Stimulated activated CD8-positive, alpha-beta memory T cell treated with anti-CD3 and anti-CD28 coated beads, Interleukin-7, amount 100 ng/mL, for 4 hours (primary cell): ENCODE measurements around the gene PPP1R17.

Experiments used
- DNase-seq, 2 donors: peaks; one replicate each; pipeline ENCODE4 v3.0.0-alpha.2; 2020; ENCODE audit warnings: low read depth in 2 of 2

PPP1R17 gene

DNA sequence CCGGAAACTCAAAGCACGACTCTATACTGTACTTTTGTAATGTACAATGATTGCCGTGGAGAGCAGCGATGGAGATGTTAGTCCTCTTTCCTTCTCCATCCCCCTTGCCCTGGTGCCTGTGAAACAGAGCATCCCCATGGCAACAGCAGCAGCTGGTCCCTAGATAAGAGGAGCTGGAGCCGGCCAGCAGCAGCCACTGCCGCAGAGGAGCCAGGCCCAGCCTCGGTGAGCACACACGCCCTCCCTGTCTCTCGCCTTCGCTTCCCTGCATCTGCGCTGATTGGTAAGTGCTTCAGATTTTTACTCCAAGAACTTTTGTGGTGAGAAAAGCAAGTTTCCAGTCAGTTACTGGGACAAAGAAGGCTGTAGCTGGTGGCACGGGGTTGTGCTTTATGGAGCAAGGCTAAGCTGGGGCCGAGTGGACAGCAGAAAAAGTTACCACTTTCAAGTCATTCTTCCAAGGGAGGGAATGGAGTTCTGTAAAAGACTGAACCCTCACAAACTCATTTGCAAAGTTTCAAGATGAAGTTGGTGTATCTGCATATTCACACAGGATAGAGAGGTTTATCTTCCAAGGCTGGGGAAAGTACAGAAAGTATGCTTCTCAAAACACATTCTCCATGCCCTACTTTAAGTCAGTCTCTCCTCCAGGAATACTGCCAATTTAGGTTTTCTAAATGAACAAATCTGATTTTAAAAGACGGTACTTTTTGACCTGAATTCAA lies at the start of gene PPP1R17:
Gene PPP1R17, plus strand, starts transcription at position 192 of the 725 bp plus-strand sequence. CDS start 5,227 bp downstream, outside the sequence.
- no peak for DNase-seq

DNA sequence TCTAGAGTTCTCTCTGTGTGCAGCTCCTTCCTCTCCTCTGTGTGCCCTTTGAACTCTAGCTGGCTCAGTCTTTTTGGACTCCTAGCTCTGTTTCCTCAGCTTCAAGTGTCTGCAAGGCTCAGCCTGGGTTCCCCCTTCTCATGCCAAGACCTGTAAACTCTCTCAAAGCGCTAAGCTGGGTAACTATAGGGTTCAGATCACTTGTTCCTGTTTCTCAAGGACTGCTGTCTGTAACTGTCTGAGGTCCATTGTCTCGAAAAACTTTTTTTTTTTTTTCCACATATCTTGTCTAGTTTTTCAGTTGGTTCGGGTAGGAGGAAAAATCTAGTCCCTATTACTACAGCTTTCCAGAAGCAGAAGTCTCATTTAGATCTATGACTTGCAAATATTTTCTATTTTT lies 46.6 kb upstream of the PPP1R17 start:
- no peak for DNase-seq

DNA sequence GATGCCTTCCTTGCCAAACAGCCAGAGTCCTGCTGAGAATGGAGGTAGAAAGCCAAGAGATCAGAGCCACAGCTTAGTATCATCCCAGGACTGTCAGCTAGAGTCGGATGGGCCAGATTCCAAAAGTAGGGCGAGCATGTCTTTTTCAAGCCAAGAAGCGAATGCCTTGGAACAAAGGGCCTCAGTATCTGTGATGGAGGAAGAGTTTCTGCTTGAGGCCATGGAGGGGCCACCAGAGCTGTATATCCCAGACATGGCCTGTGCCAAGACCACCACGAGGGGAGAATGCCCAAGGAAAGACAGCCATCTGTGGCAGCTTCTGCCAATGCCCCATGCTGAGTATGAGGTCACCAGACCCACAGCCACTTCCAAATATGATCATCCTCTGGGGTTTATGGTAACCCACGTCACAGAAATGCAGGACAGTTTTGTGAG lies 44.3 kb upstream of the PPP1R17 start:
- no peak for DNase-seq

DNA sequence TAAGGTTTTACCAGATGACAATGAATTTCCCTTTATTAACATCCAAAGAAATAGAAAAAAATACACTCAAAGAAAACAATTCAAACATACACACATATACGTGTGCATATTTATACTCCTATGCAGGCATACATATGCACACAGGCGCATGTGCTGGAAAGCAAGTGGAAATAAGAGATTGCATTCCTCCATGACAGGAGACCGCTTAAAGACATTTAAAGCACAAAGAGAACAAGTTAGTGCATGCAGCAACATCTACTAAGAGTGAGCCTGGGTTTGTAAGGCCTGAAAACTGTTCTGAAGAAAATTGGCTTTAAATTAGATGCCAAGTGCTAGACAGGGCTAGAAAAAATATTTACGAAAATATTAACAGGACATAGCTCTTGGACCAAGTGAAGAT lies 40.1 kb upstream of the PPP1R17 start:
- DNase-seq, result no peak

DNA sequence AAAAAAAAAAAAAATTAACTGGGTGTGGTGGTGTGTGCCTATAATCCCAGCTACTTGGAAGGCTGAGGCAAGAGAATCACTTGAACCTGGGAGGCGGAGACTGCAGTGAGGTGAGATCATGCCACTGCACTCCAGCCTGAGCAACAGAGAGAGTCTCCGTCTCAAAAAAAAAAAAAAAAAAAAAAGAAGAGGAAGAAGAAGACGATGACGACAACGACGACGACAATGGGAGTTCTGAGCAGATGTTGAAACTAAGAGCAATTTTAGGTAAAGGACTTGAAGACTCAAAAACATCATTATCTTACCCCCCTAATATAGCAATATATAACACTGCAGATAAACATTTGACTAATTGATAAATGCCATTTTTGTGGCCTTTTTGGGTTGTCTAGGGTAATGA lies 39.5 kb upstream of the PPP1R17 start:
- no peak for DNase-seq

DNA sequence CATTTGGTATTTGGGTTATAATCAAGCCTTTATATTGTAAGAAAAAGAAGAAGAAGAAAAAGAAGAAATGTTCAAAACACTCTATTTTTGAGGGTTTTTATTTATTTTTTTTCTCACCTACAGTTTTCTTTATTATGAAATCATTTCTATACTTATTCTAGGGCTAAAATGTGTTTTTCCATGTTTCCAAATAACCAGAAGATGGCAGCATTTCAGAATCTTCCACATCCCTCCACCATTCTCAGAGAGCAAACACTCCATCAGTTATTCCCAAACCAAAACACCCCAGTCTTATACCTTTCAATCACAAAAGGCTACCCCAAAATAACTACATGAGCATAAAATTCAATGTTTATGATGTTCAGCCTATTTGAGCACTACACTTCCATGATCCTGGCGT lies 38.7 kb upstream of the PPP1R17 start:
- no peak for DNase-seq

DNA sequence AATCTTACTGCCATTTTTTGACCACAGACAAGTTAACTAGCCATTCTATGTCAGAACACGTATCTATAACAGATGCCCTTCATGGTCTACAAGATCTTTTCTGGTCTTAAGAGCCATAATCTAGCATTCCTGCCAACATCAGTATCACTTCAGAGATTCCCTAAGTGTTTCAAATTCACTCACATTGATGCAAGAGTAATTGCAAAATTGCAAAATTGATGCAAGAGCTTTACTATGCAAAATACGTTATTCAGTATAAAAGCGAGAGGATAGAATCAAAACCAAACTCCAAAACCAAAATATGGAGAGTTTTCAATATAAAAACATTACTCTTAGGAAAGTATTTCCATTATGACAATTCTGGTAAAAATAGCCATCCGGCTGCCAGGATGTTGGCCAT lies 38.1 kb upstream of the PPP1R17 start:
- DNase-seq, result no peak

DNA sequence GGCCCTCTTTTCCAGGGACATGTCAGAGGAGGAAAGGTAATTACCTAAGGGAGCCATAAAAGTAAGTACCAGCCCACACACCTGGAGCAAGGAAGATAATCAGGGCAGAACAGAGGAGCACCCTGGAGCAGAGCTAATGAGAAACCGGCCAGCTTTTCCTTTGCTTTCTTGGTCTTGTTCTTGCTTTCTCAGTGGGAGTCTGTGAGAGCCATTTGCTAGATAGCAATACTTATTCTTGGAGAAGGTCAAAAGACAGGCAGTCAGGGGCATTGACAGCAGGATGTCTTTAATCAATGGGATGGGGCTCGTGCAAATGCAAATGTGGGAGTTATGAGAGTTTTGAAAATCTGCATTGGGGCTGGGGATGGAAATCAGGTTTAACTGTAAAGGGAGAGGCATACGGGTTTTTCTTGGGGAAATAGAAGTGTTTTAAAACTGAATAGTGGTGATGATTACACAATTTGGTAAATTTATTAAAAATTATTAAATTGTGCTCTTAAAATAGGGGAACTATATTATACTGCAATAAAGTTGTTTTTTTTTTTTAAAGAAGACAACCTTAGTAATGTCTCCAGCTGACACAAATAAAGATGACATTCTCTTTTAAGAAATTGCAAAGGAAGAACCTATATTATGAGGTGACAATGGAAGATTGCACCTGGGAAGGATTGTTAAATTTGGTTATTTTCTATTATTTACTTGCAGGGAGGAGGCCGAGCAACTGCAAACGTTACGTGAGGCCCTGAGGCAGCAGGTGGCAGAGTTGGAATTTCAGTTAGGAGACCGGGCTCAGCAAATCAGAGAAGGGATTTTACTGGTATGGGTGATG lies 35.6 kb upstream of the PPP1R17 start:
- no peak for DNase-seq

DNA sequence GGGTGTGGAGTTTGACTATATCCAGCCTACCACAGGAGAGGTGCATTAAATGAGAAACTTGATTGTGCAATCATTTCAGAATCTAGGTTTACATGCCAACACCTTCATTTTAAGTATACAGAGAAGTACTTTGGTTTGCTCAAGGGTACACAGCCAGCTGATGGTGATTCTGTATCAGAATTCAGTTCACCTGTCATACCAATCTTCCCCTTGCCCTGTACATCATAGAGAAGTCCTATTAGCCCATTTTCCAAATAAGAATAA lies 35.0 kb upstream of the PPP1R17 start:
- DNase-seq, result no peak

DNA sequence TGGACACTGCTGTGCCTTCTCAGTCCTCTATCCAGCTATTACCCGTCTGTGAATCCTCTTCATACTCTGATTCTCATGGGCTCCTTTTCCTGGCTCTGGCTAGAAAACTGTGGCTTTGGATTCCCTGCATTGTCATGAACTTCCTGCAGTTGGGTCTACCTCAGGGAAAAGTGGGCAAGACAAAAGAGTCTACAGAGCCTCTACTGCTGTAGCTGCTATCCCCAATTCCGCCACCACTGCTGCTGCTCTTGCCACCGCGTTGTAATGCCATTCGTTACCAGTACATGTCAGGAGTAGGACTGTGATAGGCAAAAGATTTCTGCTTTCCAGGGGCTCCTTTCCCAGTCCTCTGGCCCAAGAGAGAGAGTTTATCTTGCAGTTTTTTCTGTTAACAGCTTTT lies 23.9 kb upstream of the PPP1R17 start:
- DNase-seq, result no peak

DNA sequence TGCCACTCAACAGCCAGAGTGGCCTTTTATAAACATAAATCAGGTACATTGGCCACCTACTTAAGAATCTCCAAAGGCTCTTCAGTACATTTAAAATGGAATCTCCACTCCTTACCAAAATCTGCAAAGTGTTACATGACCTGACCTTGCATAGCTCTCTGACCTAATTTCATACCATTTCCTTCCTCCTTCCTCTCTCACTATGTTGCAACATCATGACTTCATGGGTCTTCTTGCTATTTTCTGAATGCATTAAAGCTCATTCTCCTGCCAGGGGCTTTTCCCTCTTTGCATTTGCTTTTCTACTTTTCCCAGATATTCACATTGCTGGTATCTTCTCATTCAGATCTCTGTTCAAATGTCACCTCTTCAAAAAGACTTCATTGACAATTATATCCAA lies 22.1 kb upstream of the PPP1R17 start:
- no peak for DNase-seq

DNA sequence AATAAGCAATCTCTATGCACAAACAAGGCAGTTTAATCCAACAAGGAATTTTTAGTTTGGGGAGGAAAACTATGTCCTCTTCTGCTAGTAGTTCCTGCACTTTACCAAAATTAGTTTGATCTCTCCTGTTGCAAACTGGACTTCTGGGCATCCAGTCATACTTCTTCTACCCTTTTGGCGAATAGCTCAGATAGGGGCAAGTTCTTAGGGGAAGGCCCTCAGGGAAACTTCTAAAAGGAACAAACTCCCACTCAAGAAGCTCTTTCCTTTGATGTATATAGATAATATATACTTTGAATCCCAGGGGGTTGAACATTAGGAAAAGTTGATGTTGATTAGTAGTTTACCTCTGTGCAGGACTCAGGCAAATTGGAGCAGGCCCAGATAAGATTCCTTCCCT lies 21.5 kb upstream of the PPP1R17 start:
- no peak for DNase-seq

DNA sequence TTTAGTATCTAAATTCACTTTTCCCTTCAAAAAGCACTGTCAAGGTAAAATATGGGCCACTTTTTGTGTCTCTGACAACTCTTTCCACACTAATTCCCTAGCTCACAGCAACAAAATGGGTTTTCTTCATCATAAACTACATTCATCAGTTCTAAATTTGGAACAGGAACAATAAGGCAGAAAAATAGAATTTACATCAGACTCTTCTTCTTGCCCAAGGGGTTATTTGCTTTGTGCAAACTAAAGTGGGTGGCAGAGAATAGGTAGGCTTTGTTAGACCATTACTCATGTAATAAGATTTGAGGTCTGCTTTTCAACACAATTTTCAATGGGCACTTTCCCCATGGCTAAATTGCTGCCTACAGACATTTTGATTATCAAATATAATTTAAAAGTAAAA lies 17.6 kb upstream of the PPP1R17 start:
- no peak for DNase-seq

DNA sequence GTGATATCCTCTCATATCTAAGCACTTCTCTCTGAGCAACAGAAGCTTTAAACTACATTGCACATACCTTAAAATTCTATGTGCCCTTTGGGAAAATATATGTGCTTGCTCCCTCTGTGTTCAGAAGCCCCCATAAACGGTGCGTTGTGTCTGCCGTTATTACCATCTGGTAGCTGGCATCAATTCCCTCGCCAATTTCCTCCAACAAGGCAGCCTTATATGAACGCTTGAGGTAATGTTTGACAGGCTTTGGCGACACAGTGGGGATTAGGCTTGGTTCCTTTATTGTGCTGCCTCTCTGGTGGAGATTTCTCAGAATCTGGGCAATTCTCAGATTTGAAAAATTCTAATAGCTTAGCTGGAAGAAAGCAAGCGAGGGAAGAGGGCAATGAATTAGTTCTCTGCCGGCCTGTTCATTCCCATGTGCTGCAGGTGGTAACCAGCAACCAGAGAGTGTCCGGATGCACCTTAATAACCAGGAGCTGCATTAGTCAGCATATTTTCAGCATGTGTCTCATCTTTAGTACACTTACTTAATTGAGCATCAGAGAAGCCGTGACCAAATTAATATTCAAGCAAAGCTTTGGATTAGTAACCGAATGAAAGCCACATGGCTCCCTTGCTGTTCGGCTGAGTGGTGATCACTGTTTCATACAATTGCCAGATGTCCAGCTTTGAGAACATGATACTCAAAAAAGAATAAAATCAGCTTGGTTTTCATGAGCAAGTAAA lies 7.3 kb upstream of the PPP1R17 start:
- DNase-seq, result no peak

DNA sequence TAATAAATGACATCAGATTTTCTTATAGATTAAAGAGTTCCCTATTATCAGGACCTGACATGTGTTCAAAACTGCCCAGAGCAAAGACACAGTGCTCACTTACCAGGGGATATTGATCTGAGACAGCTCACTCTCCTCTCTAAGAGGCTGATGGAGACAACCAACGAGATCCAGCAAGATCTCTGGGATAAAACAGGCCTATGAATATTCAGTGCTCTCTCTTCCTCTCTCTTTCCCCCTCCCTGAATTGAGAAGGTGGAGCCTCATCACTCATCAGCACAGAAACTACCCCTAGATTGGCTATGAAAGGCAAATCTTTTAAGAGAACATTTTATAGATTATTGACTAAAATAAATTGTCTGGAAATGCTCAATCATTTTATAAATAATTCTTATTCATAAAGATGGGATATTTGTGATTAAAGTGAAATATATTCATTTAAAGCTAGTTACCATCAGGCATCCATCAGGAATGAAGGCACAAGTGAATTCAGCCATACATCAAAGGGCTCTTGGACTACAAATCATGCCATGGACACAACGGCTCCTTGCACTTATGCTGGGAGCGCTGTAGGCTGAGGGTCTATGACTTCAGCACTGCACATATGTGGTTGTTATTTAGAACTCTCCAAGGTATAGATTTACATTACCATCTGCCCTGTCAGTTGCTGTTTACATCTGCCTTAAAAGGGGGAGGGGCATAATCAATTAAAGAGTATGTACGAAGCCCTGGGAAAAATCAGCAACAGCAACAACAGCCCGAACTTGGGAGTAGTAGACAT lies 3.4 kb upstream of the PPP1R17 start:
- no peak for DNase-seq

DNA sequence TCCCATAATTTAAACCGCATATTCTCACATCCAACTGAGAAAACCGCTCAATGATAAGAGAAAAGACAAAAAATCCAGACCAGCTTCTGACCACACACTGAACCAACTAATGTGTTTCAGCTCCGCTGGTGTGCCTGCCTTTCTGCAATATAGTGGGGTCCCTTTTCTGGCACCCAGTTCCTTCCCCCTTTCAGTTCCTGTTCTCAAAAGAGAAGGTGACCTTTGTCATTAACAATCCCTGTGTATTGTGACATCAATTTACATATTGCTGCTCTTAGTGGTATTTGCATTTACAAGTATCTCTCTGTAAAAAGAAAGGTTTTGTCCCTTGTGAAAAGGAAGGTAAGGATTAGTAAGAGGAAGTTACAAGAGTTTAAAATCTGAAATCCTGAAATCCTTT lies 1.4 kb downstream of the PPP1R17 start:
- DNase-seq, result no peak

DNA sequence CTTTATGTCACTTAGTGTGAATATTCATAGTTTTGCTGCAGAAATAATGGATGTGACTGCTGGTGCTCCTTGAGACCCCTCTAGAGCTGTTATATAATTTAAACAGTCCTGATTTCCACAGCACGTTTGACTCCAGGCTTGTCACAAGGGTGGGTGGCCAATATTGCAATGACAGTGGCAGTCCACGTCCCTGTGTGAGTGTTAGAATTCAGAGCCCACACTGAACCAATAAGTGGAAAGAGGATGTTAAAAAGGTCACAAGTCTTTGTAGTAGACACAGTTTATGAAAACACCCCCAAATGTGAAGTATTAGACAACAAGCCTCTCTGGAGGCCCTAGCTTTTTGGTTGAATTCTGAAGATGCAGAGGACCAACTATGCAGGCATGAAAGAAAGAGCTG lies 2.0 kb downstream of the PPP1R17 start:
- no peak for DNase-seq

DNA sequence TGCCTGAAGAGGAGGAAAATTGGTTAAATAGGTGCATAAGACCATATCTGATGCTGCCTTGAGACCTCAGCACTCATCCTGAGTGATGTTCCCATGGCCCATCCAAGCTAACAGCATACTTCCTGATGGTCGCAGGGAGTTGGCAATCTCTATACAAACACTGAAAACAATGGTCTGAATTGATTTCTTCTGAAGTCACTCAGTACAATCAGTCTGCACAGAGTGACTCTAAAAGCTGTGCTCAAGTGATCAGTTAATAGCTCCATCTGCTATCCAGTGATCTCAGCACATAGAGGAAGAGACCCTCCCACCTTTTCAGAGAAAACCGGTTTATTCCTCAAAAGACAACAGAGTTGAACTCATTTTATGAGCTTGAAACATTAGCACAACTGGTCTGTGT lies 3.9 kb downstream of the PPP1R17 start:
- DNase-seq, result no peak

DNA sequence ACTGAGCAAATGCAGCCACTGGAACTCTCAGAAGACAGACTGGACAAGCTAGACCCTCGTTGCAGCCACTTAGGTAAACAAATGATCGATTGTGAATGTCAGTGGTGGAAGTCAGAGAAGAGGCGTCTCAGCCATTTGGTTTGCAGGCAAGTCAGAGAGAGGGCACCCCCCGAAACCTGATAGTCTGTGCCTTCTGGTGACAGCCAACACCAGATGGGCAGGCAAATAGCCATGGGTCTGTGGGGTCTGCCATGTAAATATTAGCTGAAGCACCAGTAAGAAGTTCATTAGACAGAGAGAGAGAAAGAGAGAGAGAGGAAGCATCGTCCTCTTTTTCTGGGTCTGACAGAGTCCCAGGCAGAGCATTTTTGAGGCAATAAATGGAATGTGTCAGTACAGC lies 5.4 kb downstream of the PPP1R17 start:
- no peak for DNase-seq

DNA sequence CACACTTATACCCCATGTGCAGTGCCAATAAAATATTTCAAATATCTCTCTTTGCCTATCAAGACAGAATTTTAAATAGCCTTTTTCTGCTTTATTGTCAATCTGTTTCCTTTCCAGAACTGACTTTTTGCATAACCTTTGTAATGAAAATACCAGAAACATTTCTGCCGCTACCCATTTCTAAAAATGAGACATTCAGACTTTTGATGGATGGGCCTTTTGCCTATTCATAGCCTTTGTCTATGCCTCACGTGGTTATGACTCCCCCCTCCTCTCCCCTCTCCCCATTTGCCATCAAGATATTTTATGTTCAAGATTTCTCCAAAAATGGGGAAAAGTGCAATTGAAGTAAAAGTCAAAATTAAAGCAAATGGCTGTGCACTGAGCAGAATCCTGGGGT lies 5.9 kb downstream of the PPP1R17 start:
- no peak for DNase-seq

DNA sequence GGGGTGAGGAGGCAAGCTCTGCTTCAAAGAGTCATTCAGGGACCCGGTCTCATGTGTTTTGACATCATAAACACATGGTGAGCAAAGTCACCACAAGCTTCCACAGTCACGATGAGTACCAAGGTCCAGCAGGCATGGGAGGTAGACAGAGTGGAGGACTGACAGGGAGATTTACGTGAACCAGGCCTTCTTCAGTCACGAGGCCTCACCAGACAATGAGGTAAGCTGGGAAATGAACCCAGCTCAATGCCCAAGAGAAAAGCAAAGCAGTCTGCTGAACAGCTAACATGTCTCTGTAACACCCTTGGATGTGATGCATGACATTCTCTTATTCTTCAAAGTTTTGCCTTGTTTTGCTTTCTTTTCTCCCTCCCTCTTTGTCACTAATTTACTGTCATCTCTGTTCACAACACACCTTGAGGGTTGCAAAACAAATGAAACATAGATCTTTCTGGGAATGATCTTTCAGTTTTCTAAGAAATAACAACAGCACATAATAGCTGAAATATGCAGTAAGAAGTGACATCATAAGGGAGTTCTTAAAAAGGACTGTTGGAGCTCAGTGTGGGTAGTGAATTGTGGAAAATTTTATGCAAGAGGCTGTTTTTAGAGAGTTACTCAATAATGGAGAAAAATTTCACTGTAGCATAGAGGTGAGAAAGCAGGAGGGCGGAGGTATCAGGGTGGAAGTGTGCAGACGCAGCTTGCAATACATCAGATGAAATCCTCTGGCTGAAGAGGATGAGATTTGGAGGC lies 9.0 kb downstream of the PPP1R17 start:
- DNase-seq, result no peak
